GM10266 (cell line): ENCODE measurements around the gene SH3BGRL3.
A peak's percentile ranks its signal among the peaks of the same experiment; 100 is the strongest.
"Not testable (repeated sequence)": the region's sequence is repeated elsewhere in the genome, so short reads cannot be mapped to it uniquely, and the experiment has no call there.

Experiments
- DNase-seq: peaks from one replicate; pipeline ENCODE4 v3.0.0; 2012; ENCODE audit errors: extremely low spot score
- TF ChIP-seq, protein P1 (sequence below): IDR thresholded peaks from 2 replicates; pipeline ENCODE4 v1.5.1; 2012; ENCODE audit warnings: mild to moderate bottlenecking, low read depth; ENCODE audit not compliant: control insufficient read depth, insufficient read depth; ENCODE audit errors: missing control alignments

SH3BGRL3 gene

DNA sequence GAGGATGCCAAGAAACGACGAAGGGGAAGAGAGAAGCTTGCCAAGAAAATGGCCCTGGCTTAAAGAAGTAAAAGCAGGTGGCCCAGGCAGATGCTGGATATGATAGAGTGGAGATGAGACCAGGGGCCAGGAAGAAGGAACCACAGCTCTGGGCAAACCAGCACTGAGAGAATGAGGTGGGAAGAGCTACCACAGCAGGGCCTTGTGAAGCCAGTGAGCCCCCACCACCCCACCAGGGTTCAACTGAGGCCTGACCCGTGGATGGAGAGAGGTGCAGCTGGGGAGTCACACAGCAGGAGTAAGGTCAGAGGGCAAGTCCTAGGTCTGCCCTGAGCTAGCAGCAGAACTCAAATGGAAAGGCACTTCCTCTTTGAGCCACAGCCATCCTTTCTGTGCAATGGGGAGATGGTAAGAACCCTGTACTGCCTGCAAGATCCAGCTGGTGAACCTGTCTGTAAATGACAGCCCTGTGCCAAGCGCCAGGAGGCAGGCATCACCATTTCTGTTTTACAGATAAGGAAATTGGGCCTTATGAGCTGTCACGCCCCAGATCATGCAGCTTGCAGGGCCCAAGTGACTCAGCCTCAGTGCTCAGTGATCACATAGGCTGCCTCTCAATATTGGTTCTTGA, 8.5 kb downstream of the SH3BGRL3 start:
- peak; percentile 38 for DNase-seq
- TF ChIP-seq, protein P1, sequence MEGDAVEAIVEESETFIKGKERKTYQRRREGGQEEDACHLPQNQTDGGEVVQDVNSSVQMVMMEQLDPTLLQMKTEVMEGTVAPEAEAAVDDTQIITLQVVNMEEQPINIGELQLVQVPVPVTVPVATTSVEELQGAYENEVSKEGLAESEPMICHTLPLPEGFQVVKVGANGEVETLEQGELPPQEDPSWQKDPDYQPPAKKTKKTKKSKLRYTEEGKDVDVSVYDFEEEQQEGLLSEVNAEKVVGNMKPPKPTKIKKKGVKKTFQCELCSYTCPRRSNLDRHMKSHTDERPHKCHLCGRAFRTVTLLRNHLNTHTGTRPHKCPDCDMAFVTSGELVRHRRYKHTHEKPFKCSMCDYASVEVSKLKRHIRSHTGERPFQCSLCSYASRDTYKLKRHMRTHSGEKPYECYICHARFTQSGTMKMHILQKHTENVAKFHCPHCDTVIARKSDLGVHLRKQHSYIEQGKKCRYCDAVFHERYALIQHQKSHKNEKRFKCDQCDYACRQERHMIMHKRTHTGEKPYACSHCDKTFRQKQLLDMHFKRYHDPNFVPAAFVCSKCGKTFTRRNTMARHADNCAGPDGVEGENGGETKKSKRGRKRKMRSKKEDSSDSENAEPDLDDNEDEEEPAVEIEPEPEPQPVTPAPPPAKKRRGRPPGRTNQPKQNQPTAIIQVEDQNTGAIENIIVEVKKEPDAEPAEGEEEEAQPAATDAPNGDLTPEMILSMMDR = no peak

DNA sequence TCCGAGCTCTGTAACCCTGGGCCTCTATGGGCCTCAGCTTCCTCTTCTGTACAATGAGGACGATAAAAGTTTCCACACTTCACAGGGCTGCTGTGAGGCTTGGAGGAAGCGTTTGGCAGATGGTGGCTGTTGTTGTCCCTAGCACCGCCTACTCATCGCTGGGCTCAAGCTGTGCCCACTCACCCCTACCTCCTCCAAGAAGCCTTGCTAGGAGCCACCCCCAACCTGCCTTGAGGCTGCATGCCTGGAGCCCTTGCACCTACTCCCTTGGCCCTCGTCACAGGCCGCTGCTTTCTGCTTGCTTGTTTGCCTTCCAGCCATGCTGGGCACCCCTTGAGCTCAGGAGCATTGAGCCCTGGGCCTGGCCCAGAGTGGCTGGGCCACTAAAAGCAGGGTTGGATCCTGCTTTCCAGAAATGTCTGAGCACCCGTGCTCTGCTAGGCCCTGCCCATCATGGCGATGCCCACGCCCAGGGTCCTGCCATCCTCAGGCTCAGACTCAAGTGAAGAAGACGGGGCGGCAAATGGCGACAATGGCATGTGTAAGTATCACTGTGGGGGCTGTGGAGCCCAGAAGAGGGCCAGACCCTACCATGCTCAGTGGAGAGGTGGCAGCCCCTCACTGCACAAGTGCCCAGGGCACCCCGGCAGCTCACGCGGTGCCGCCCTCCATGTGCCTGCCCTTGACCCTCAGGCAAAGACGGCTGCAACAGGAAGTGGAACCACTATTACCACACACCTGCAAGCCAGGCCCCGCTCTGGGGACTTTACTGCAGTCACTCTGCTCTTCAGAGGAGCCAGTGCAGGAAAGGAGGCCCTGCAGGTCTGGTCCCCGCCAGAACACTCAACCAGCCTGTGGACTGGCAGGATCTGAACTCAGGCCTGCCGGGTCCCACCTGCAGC, 9.5 kb downstream of the SH3BGRL3 start:
- TF ChIP-seq, protein P1 = no peak
- DNase-seq = peak; percentile 68

- peak; percentile 24 for DNase-seq
- TF ChIP-seq, protein P1 = no peak
Observed at GRCh38 chr1:26290122-26290881, 10.4 kb downstream of the SH3BGRL3 start.

DNA sequence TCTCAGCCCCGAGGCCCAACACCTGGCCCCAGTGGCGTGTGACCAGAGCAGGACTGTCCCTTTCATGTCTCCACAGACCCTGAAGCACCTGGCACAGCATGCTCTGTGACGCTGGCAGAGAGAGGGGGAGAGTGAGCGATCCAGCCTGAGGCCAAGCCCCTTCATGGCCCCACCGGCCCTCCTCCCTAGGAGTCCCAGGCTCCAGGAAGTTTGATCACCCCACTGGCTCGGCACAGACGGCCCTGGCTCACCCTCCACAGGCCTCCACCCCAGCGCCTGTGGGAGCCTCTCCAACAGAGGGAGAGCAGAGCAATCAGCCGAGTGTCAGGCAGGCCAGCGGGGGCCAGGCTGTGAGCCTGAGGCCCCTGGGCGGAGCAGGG, 11.0 kb downstream of the SH3BGRL3 start:
- TF ChIP-seq, protein P1 = no peak
- DNase-seq = no peak

GRCh38 chr1:26291433-26291832, 11.5 kb downstream of the SH3BGRL3 start:
- DNase-seq = no peak
- TF ChIP-seq, protein P1 = no peak

- TF ChIP-seq, protein P1 = no peak
- no peak for DNase-seq
Observed at GRCh38 chr1:26291939-26292338, 12.1 kb downstream of the SH3BGRL3 start.

DNA sequence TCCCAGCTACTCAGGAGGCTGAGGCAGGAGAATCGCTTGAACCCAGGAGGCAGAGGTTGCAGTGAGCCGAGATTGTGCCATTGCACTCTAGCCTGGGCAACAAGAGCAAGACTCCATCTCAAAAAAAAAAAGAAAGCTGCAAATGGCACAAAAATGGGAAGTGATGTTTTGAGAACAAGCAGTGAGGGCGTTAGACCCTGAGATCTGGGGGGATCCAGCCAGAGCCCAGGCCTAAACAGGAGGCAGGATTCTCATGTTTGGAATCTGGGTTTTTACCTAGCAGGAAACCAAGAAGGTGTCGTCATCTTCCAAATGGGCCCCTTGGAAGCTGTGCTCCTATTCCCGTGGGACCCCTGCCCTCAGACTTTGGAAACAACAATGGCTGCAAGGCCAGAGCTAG, 12.8 kb downstream of the SH3BGRL3 start:
- not testable (repeated sequence) for DNase-seq
